IMR-90 (cell line): ENCODE data around the gene TNS1. TPM values are rescaled to one million over a fixed set of nuclear protein-coding genes. Genes with fewer than 3 reads are reported as not detected.

Experiments used
- ATAC-seq: fragments of 200-7000 bp; cut with Tn5 transposase; 2 replicates; pipeline ENCODE4 v1.9.1; 2020; ENCODE audit warnings: low read depth, mild to moderate bottlenecking, moderate library complexity
- BruUV-seq: library from RNA; stranded (reverse); fragments of 400-500 nt; replicated peaks from 2 replicates; lab custom pipeline; 2021; lab: Mats Ljungman, UMichigan
- CTCF ChIA-PET: fragments of 300-600 bp; formaldehyde crosslinking; extraction: SDS; loops from one replicate; lab custom pipeline; 2021; ENCODE audit warnings: antibody characterized with exemption; lab: Yijun Ruan, JAX
- POLR2A ChIA-PET: fragments of 300-600 bp; sonication (Branson Sonifier 250); formaldehyde crosslinking; loops from one replicate; lab custom pipeline; 2022; ENCODE audit warnings: antibody characterized with exemption; ENCODE audit not compliant: unreplicated experiment; lab: Charles Lee
- DNase-seq: peaks from one replicate; pipeline ENCODE4 v3.0.0; 2013
- H2AFZ ChIP-seq: replicated peaks from 2 replicates; pipeline ENCODE3; 2013; ENCODE audit warnings: low read length, mild to moderate bottlenecking; ENCODE audit not compliant: poor library complexity
- H2AK5ac ChIP-seq: 2 replicates; pipeline ENCODE4 v1.6.1; 2013; ENCODE audit warnings: low read depth, low read length, inconsistent platforms
- H2AK9ac ChIP-seq: replicated peaks from 2 replicates; pipeline ENCODE3; 2013; ENCODE audit warnings: mild to moderate bottlenecking, low read depth, low read length, moderate library complexity; ENCODE audit not compliant: poor library complexity
- H2BK120ac ChIP-seq: 2 replicates; pipeline ENCODE4 v1.6.1; 2013; ENCODE audit warnings: low read depth, low read length, inconsistent platforms
- H2BK15ac ChIP-seq: 3 replicates; pipeline ENCODE4 v1.6.1; 2013; ENCODE audit warnings: low read depth, low read length, inconsistent platforms
- H2BK20ac ChIP-seq: 2 replicates; pipeline ENCODE4 v1.6.1; 2013; ENCODE audit warnings: low read depth, mild to moderate bottlenecking, inconsistent platforms, low read length, moderate library complexity
- H2BK5ac ChIP-seq: 2 replicates; pipeline ENCODE4 v1.6.1; 2013; ENCODE audit warnings: mild to moderate bottlenecking, low read depth, low read length, inconsistent platforms; ENCODE audit not compliant: poor library complexity, severe bottlenecking
- H3K14ac ChIP-seq: replicated peaks from 2 replicates; pipeline ENCODE4 v1.6.1; 2013; ENCODE audit warnings: low read depth, low read length, inconsistent platforms
- H3K18ac ChIP-seq: 2 replicates; pipeline ENCODE4 v1.6.1; 2013; ENCODE audit warnings: low read depth, low read length, control low read depth
- H3K23ac ChIP-seq: 2 replicates; pipeline ENCODE4 v1.6.1; 2013; ENCODE audit warnings: low read depth, low read length, inconsistent platforms
- H3K27ac ChIP-seq: 2 replicates; pipeline ENCODE4 v1.5.1; 2013; ENCODE audit warnings: mild to moderate bottlenecking, control low read depth, low read length; ENCODE audit not compliant: insufficient read depth
- H3K27me3 ChIP-seq: 2 replicates; pipeline ENCODE4 v1.6.1; 2013; ENCODE audit warnings: low read length; ENCODE audit not compliant: control insufficient read depth, insufficient read depth
- H3K36me3 ChIP-seq: 2 replicates; pipeline ENCODE4 v1.6.1; 2013; ENCODE audit warnings: low read length, mixed read lengths; ENCODE audit not compliant: control insufficient read depth, insufficient read depth
- H3K4ac ChIP-seq: 2 replicates; pipeline ENCODE4 v1.6.1; 2013; ENCODE audit warnings: low read depth, low read length, inconsistent platforms
- H3K4me1 ChIP-seq: 2 replicates; pipeline ENCODE4 v1.6.1; 2013; ENCODE audit warnings: low read length, mixed read lengths; ENCODE audit not compliant: control insufficient read depth, insufficient read depth
- H3K4me2 ChIP-seq: 2 replicates; pipeline ENCODE4 v1.6.1; 2013; ENCODE audit warnings: low read depth, mild to moderate bottlenecking, control low read depth, low read length, moderate library complexity
- H3K4me3 ChIP-seq: 2 replicates; pipeline ENCODE4 v1.5.1; 2013; ENCODE audit warnings: low read depth, mild to moderate bottlenecking, control low read depth, low read length, moderate library complexity; ENCODE audit not compliant: insufficient read depth
- H3K56ac ChIP-seq: 2 replicates; pipeline ENCODE4 v1.6.1; 2013; ENCODE audit warnings: low read length, inconsistent platforms; ENCODE audit not compliant: insufficient read depth; ENCODE audit errors: extremely low read depth
- H3K79me1 ChIP-seq, 2 experiments: 2 replicates each; pipeline ENCODE4 v1.6.1; 2013; ENCODE audit warnings: low read length in 2 of 2, inconsistent platforms in 1 of 2, low read depth in 1 of 2
- H3K9ac ChIP-seq: 2 replicates; pipeline ENCODE4 v1.6.1; 2013; ENCODE audit warnings: low read depth, low read length, control low read depth
- H3K9me1 ChIP-seq: 2 replicates; pipeline ENCODE4 v1.6.1; 2013; ENCODE audit warnings: low read length, inconsistent platforms; ENCODE audit not compliant: insufficient read depth
- H3K9me3 ChIP-seq: 2 replicates; pipeline ENCODE4 v1.6.1; 2013; ENCODE audit warnings: low read length; ENCODE audit not compliant: control insufficient read depth, insufficient read depth
- H4K20me1 ChIP-seq: 2 replicates; pipeline ENCODE4 v1.6.1; 2013; ENCODE audit warnings: low read length, inconsistent platforms; ENCODE audit not compliant: insufficient read depth
- H4K5ac ChIP-seq: 2 replicates; pipeline ENCODE4 v1.6.1; 2013; ENCODE audit warnings: mild to moderate bottlenecking, low read depth, low read length, control low read depth
- H4K8ac ChIP-seq, 2 experiments: 2 replicates each; pipeline ENCODE4 v1.6.1; 2013; ENCODE audit warnings: low read depth in 2 of 2, low read length in 2 of 2, control low read depth in 1 of 2, inconsistent platforms in 1 of 2
- H4K91ac ChIP-seq: 2 replicates; pipeline ENCODE4 v1.6.1; 2013; ENCODE audit warnings: low read depth, low read length, inconsistent platforms; ENCODE audit not compliant: insufficient read depth
- BHLHE40 ChIP-seq: fragments of 150-350 bp; IDR thresholded peaks from 2 replicates; pipeline ENCODE4 v1.6.1; 2016; ENCODE audit warnings: mild to moderate bottlenecking, low read depth, low read length
- CEBPB ChIP-seq: IDR thresholded peaks from 2 replicates; pipeline ENCODE4 v1.6.1; 2012; ENCODE audit warnings: low read depth, low read length, improper control_type of control experiment
- CHD1 ChIP-seq: IDR thresholded peaks from 2 replicates; pipeline ENCODE4 v1.6.1; 2012; ENCODE audit warnings: low read depth, low read length, improper control_type of control experiment
- MXI1 ChIP-seq: IDR thresholded peaks from 2 replicates; pipeline ENCODE4 v1.6.1; 2012; ENCODE audit warnings: low read depth, mild to moderate bottlenecking, low read length, moderate library complexity, borderline replicate concordance
- WGBS, 2 experiments: methylation state at CpG; one replicate each; pipeline versions ENCODE4 v1.1.5 to v1.1.7; 2013; ENCODE audit warnings: missing lambda C conversion rate in 2 of 2; ENCODE audit not compliant: insufficient read length in 1 of 2; ENCODE audit errors: extremely low coverage in 2 of 2; 5-methylcytosine and 5-hydroxymethylcytosine counted together
- dilution Hi-C: fragments of 300-500 bp; cut with HindIII; formaldehyde crosslinking; loops from one replicate; pipeline ENCODE4 v1.14.3; 2018; ENCODE audit warnings: low sequenced_read_pairs; ENCODE audit not compliant: unreplicated experiment
- in situ Hi-C: fragments of 300-500 bp; cut with MboI; formaldehyde crosslinking; loops from 3 replicates; pipeline ENCODE4 v1.14.3; 2019; ENCODE audit warnings: low sequenced_read_pairs, inconsistent platforms, mixed read lengths
- intact Hi-C: fragments of 100-400 bp; cut with micrococcal nuclease; formaldehyde crosslinking; loops from 2 replicates; pipeline ENCODE4 v1.10.0; 2022
- polyA plus RNA-seq, 3 experiments: library from polyadenylated mRNA; depleted of rRNA; stranded (reverse); fragments of >200 nt; gene quantifications; 2 replicates each; pipeline ENCODE4 v1.2.3, GENCODE V29; 2012; ENCODE audit warnings: low replicate concordance in 1 of 3
- total RNA-seq: library from RNA; depleted of rRNA; stranded (reverse); fragments of >200 nt; gene quantifications from 2 replicates; pipeline ENCODE4 v1.2.3, GENCODE V29; 2012
- TF ChIP-seq, protein P1 (sequence below): conservative IDR thresholded peaks from 2 replicates; pipeline ENCODE4 v1.5.1; 2012; ENCODE audit warnings: mild to moderate bottlenecking, low read depth, low read length, improper control_type of control experiment
- TF ChIP-seq, protein P2 (sequence below): fragments of 150-350 bp; IDR thresholded peaks from 2 replicates; pipeline ENCODE4 v1.6.1; 2016; ENCODE audit warnings: low read depth, mild to moderate bottlenecking, low read length, moderate library complexity, borderline replicate concordance

Gene TNS1
- total and polyA plus RNA-seq, 2 of the 4 experiments (the other 2 are of a cell fraction), result 41.1 to 45.2 TPM

DNA sequence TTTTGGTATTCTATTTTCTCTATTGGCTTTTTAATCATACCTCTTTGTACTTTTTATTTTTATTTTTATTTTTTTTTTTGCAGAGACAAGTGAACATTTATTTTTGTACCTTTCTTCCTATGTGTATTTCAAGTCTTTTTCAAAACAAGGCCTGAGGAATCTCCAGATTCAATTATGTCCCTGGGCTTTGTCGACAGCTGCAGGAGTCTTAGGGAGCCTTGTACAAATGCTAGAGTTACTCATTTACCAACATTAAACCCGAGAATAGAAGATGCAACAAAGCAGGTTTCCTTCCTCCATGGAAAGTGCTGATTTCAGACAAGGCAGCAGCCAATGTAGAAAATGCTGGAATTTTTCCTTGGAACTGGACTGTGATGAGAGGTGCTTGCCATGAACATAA is 242.8 kb downstream of the TNS1 start:
- DNase-seq (no peak), ATAC-seq (no peak)
- no peak overlapping the region for H3K4ac ChIP-seq
- no peaks in the 10 kb centered on the region for H4K20me1 ChIP-seq
- H3K36me3 ChIP-seq, result no peaks in the 10 kb centered on the region
- POLR2A ChIA-PET, result interaction anchor here (0.6 kb wide), 1 partner anchor 1090 kb away, joined by 6 read pairs; no protein-coding TSS in a partner anchor
- no peaks in the 10 kb centered on the region for H3K79me1 ChIP-seq
- no peak overlapping the region for H2AK5ac ChIP-seq
- H2AK9ac ChIP-seq, result no peak overlapping the region
- H3K23ac ChIP-seq, result no peak overlapping the region
- no peak overlapping the region for H3K4me2 ChIP-seq
- WGBS, 2 experiments, result no CpG with 5 or more reads among the region's 2 CpGs
- no peak overlapping the region for H2BK15ac ChIP-seq
- no peak overlapping the region for H3K27ac ChIP-seq
- H3K14ac ChIP-seq, result no peak overlapping the region
- no peak overlapping the region for H2BK120ac ChIP-seq
- H2BK20ac ChIP-seq, result no peak overlapping the region
- dilution Hi-C loops (no loop called here), intact Hi-C loops (loop anchor here (5.0 kb wide), 2 partner anchors 1063 to 1243 kb away; partner anchors contain the start of gene IGFBP5), in situ Hi-C loops (loop anchor here (10.0 kb wide), 1 partner anchor 1245 kb away; no protein-coding TSS in a partner anchor)
- TF ChIP-seq, protein P1, sequence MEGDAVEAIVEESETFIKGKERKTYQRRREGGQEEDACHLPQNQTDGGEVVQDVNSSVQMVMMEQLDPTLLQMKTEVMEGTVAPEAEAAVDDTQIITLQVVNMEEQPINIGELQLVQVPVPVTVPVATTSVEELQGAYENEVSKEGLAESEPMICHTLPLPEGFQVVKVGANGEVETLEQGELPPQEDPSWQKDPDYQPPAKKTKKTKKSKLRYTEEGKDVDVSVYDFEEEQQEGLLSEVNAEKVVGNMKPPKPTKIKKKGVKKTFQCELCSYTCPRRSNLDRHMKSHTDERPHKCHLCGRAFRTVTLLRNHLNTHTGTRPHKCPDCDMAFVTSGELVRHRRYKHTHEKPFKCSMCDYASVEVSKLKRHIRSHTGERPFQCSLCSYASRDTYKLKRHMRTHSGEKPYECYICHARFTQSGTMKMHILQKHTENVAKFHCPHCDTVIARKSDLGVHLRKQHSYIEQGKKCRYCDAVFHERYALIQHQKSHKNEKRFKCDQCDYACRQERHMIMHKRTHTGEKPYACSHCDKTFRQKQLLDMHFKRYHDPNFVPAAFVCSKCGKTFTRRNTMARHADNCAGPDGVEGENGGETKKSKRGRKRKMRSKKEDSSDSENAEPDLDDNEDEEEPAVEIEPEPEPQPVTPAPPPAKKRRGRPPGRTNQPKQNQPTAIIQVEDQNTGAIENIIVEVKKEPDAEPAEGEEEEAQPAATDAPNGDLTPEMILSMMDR, result no peak
- TF ChIP-seq BHLHE40 (no peak), CEBPB (no peak), MXI1 (no peak), CHD1 (no peak)
- TF ChIP-seq, protein P2, sequence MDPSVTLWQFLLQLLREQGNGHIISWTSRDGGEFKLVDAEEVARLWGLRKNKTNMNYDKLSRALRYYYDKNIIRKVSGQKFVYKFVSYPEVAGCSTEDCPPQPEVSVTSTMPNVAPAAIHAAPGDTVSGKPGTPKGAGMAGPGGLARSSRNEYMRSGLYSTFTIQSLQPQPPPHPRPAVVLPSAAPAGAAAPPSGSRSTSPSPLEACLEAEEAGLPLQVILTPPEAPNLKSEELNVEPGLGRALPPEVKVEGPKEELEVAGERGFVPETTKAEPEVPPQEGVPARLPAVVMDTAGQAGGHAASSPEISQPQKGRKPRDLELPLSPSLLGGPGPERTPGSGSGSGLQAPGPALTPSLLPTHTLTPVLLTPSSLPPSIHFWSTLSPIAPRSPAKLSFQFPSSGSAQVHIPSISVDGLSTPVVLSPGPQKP, result no peak
- no peak overlapping the region for H3K56ac ChIP-seq
- no TSS peak for BruUV-seq
- H3K4me3 ChIP-seq, result no peak overlapping the region
- no peak overlapping the region for H4K5ac ChIP-seq
- H3K9me3 ChIP-seq, result peaks cover 9% of the 10 kb centered on the region
- CTCF ChIA-PET, result no interaction called here
- no peak overlapping the region for H4K8ac ChIP-seq
- H3K4me1 ChIP-seq, result peaks cover 5% of the 10 kb centered on the region; the same call in 1 of the 2 replicates
- H3K9me1 ChIP-seq, result no peaks in the 10 kb centered on the region
- H2BK5ac ChIP-seq, result no peak overlapping the region
- no peak overlapping the region for H2AFZ ChIP-seq
- no peak overlapping the region for H4K91ac ChIP-seq
- H3K18ac ChIP-seq, result no peak overlapping the region
- H3K27me3 ChIP-seq, result no peaks in the 10 kb centered on the region
- H3K9ac ChIP-seq, result no peak overlapping the region
